HepG2 (cell line): ENCODE results near the gene B4GALT5. TPM values are rescaled to one million over a fixed set of nuclear protein-coding genes. Genes with fewer than 3 reads are reported as not detected.

Experiments
- ATF4 ChIP-seq, 2 experiments: fragments of 450-650 bp in 1 of 2; sonication (generic) in 1 of 2; formaldehyde crosslinking; IDR thresholded peaks; 2 replicates each; pipeline versions ENCODE4 v1.5.0 to v1.8.0; 2020 to 2022; ENCODE audit warnings: mild to moderate bottlenecking in 1 of 2, missing genetic modification reagents in 1 of 2
- ATF5 ChIP-seq: sonication (generic); formaldehyde crosslinking; IDR thresholded peaks from 2 replicates; pipeline ENCODE4 v1.4.0; 2020; ENCODE audit warnings: mild to moderate bottlenecking, low read depth, missing genetic modification reagents
- BATF2 ChIP-seq: sonication (generic); formaldehyde crosslinking; IDR thresholded peaks from 2 replicates; pipeline ENCODE4 v1.8.0; 2022; ENCODE audit warnings: mild to moderate bottlenecking, missing genetic modification reagents, moderate library complexity
- BCLAF1 ChIP-seq: fragments of 450-650 bp; IDR thresholded peaks from 2 replicates; pipeline ENCODE4 v1.6.1; 2017; ENCODE audit warnings: mild to moderate bottlenecking
- ESRRA ChIP-seq: sonication (generic); formaldehyde crosslinking; IDR thresholded peaks from 2 replicates; pipeline ENCODE4 v1.5.1; 2020; ENCODE audit warnings: mild to moderate bottlenecking, low read depth, missing genetic modification reagents
- FIP1L1 ChIP-seq: fragments of 200-400 bp; formaldehyde crosslinking; IDR thresholded peaks from 2 replicates; pipeline ENCODE4 v1.6.1; 2018; ENCODE audit warnings: low read depth, mild to moderate bottlenecking, low read length, moderate library complexity, borderline replicate concordance; ENCODE audit not compliant: insufficient read depth
- HOXA3 ChIP-seq: sonication (generic); formaldehyde crosslinking; IDR thresholded peaks from 2 replicates; pipeline ENCODE4 v1.5.0; 2020; ENCODE audit warnings: missing genetic modification reagents
- ISX ChIP-seq: sonication (generic); formaldehyde crosslinking; conservative IDR thresholded peaks from 2 replicates; pipeline ENCODE4 v1.5.0; 2020; ENCODE audit warnings: missing genetic modification reagents
- MED1 ChIP-seq: sonication (generic); formaldehyde crosslinking; IDR thresholded peaks from 2 replicates; pipeline ENCODE4 v1.4.0; 2020; ENCODE audit warnings: missing genetic modification reagents
- NAIF1 ChIP-seq: sonication (generic); formaldehyde crosslinking; IDR thresholded peaks from 2 replicates; pipeline ENCODE4 v1.5.0; 2020; ENCODE audit warnings: mild to moderate bottlenecking, missing genetic modification reagents, borderline replicate concordance
- PAWR ChIP-seq: sonication (generic); formaldehyde crosslinking; IDR thresholded peaks from 2 replicates; pipeline ENCODE4 v1.4.0; 2020; ENCODE audit warnings: missing genetic modification reagents, mild to moderate bottlenecking, borderline replicate concordance
- RARA ChIP-seq: IDR thresholded peaks from 2 replicates; pipeline ENCODE4 v1.6.1; 2016; ENCODE audit warnings: missing genetic modification reagents, missing compliant biosample characterization
- RNF2 ChIP-seq: fragments of 450-650 bp; conservative IDR thresholded peaks from 2 replicates; pipeline ENCODE4 v1.6.1; 2016; ENCODE audit warnings: low read depth
- SNAPC2 ChIP-seq: sonication (generic); formaldehyde crosslinking; IDR thresholded peaks from 2 replicates; pipeline ENCODE4 v1.8.1; 2022; ENCODE audit warnings: mild to moderate bottlenecking, missing genetic modification reagents
- SRF ChIP-seq: IDR thresholded peaks from 2 replicates; pipeline ENCODE4 v1.6.1; 2011; ENCODE audit warnings: mild to moderate bottlenecking, low read depth, low read length, moderate library complexity
- TGIF2 ChIP-seq: IDR thresholded peaks from 2 replicates; pipeline ENCODE4 v1.6.1; 2016; ENCODE audit warnings: control low read depth, missing compliant biosample characterization
- ZEB1 ChIP-seq: IDR thresholded peaks from 2 replicates; pipeline ENCODE4 v1.6.1; 2012; ENCODE audit warnings: mild to moderate bottlenecking, low read depth, inconsistent platforms; ENCODE audit not compliant: insufficient replicate concordance
- ZKSCAN5 ChIP-seq: sonication (generic); formaldehyde crosslinking; IDR thresholded peaks from 2 replicates; pipeline ENCODE4 v1.5.1; 2020; ENCODE audit warnings: mild to moderate bottlenecking, missing genetic modification reagents
- ZNF33A ChIP-seq: sonication (generic); formaldehyde crosslinking; IDR thresholded peaks from 2 replicates; pipeline ENCODE4 v1.5.1; 2020; ENCODE audit warnings: missing genetic modification reagents, mild to moderate bottlenecking, moderate library complexity, borderline replicate concordance
- ZNF468 ChIP-seq: sonication (generic); formaldehyde crosslinking; IDR thresholded peaks from 2 replicates; pipeline ENCODE4 v1.8.0; 2022; ENCODE audit warnings: mild to moderate bottlenecking, moderate library complexity, missing genetic modification reagents
- ZNF598 ChIP-seq: sonication (generic); formaldehyde crosslinking; IDR thresholded peaks from 2 replicates; pipeline ENCODE4 v1.5.1; 2020; ENCODE audit warnings: mild to moderate bottlenecking, missing genetic modification reagents, borderline replicate concordance
- ZNF724P ChIP-seq: sonication (generic); formaldehyde crosslinking; IDR thresholded peaks from 2 replicates; pipeline ENCODE4 v1.8.0; 2022; ENCODE audit warnings: missing genetic modification reagents, borderline replicate concordance
- ZNF761 ChIP-seq: sonication (generic); formaldehyde crosslinking; conservative IDR thresholded peaks from 2 replicates; pipeline ENCODE4 v1.4.0; 2020; ENCODE audit warnings: mild to moderate bottlenecking, missing genetic modification reagents
- polyA plus RNA-seq, 8 experiments: library from polyadenylated mRNA; depleted of rRNA in 3 of 8; stranded (reverse) in 7 of 8; unstranded in 1 of 8; fragments of >200 nt; fragmentation: Illumina TruSeq in 4 of 8; extraction: Trizol in 4 of 8; gene quantifications; 2 replicates each; pipeline versions ENCODE4 v1.2.1 to v1.2.3, GENCODE V29; 2011 to 2016; ENCODE audit warnings: low read depth in 4 of 8, missing spikeins in 1 of 8, mixed read lengths in 1 of 8; ENCODE audit not compliant: insufficient read depth in 1 of 8
- total RNA-seq, 5 experiments: library from RNA; depleted of rRNA; stranded (reverse); fragments of >200 nt; fragmentation: Illumina TruSeq; extraction: Trizol; gene quantifications; 2 replicates each; pipeline ENCODE4 v1.2.3, GENCODE V29; 2016; ENCODE audit warnings: low read depth in 1 of 5

Gene B4GALT5
- total and polyA plus RNA-seq, 2 of the 13 experiments (the other 11 are each of a cell fraction or from before 2014, with no cell fraction given) = 27.3 to 30.9 TPM

GRCh38 chr20:49610691-49611538 lies 102.8 kb downstream of the B4GALT5 start (continued):
- TF ChIP-seq HOXA3 (CRISPR knock-in tag) (peak; percentile 92), ISX (CRISPR knock-in tag) (no peak), ATF5 (no peak; the same call in 1 of the 2 replicates), SRF (0 out of 2 replicates have a peak, but pooled peaks have one; percentile 18), MED1 (CRISPR knock-in tag) (peak; percentile 69), ESRRA (no peak; the same call in 1 of the 2 replicates), NAIF1 (peak; percentile 81; the same call in 1 of the 2 replicates), ZNF33A (CRISPR knock-in tag) (no peak), SNAPC2 (0 out of 2 replicates have a peak, but pooled peaks have one; percentile 30), BATF2 (CRISPR knock-in tag) (no peak), FIP1L1 (no peak), TGIF2 (peak; percentile 38; the same call in 1 of the 2 replicates), ZNF724P (CRISPR knock-in tag) (peak; percentile 89; the same call in 1 of the 2 replicates), RARA (CRISPR knock-in tag) (peak; percentile 79), ZKSCAN5 (CRISPR knock-in tag) (no peak; the same call in 1 of the 2 replicates), ZNF761 (CRISPR knock-in tag) (peak; percentile 86), ZEB1 (peak; percentile 82), ZNF598 (peak; percentile 96; the same call in 1 of the 2 replicates), BCLAF1 (no peak), ZNF468 (CRISPR knock-in tag) (0 out of 2 replicates have a peak, but pooled peaks have one; percentile 29), RNF2 (peak; percentile 72; the same call in 1 of the 2 replicates), ATF4 (CRISPR knock-in tag; IDR thresholded peaks at IDR 0.05) (no peak), PAWR (CRISPR knock-in tag) (no peak; the same call in 1 of the 2 replicates)
